Neural cell (in vitro differentiated cells): ENCODE data around the gene PNKD.

Source experiments
- CTCF ChIP-seq: fragments of 450-650 bp; IDR thresholded peaks from 2 replicates; pipeline ENCODE4 v1.5.1; 2014; ENCODE audit warnings: antibody characterized with exemption, mild to moderate bottlenecking, moderate library complexity; ENCODE audit not compliant: poor library complexity, severe bottlenecking
- EP300 ChIP-seq: fragments of 450-650 bp; conservative IDR thresholded peaks from 2 replicates; pipeline ENCODE4 v1.6.1; 2014; ENCODE audit warnings: antibody characterized with exemption, mild to moderate bottlenecking, moderate library complexity; ENCODE audit not compliant: poor library complexity, severe bottlenecking
- POLR2AphosphoS5 ChIP-seq: IDR thresholded peaks from 2 replicates; pipeline ENCODE4 v1.6.1; 2012
- TAF1 ChIP-seq: IDR thresholded peaks from 2 replicates; pipeline ENCODE4 v1.6.1; 2012; ENCODE audit warnings: low read depth

DNA sequence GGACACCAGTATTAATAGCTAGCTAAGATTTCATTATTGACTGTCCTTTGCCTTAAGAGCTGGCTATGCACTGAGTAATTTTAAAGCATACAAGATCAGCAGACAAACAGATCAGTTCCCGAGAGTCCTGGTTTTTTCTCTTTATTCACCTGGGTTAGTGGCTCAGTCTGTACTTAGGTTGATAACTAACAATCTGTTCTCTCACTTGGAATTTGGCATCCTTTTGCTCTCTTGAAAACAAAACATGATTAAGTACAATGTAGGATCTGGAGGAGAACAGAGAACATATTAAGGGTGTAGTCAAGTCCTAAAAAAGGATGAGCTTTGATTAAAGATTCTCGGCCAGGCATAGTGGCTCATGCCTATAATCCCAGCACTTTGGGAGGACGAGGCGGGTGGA, 36.8 kb upstream of the PNKD start:
- no peak for TF ChIP-seq CTCF
- TF ChIP-seq EP300: no peak
- no peak for TF ChIP-seq POLR2AphosphoS5
- no peak for TF ChIP-seq TAF1
